ENCODE measurements around the gene HOXB7.

The HOXB7 gene

GRCh38 chr17:48565925-48566710, 44.7 kb downstream of the HOXB7 start:
- DNase-seq (ENCODE audit: low spot score) = no peak

GRCh38 chr17:48565022-48565554, 45.7 kb downstream of the HOXB7 start:
- DNase-seq (ENCODE audit: low spot score) = no peak

- peak; percentile 40 for DNase-seq (ENCODE audit: low spot score)
These were observed 46.4 kb downstream of the HOXB7 start for GRCh38 chr17:48564188-48565021.

GRCh38 chr17:48563867-48564187, 47.0 kb downstream of the HOXB7 start:
- no peak for DNase-seq (ENCODE audit: low spot score)

- no peak for DNase-seq (ENCODE audit: low spot score)
These were observed 47.4 kb downstream of the HOXB7 start for GRCh38 chr17:48563385-48563838.

GRCh38 chr17:48562934-48563333, 47.9 kb downstream of the HOXB7 start:
- DNase-seq (ENCODE audit: low spot score) = no peak

- DNase-seq (ENCODE audit: low spot score) = peak; percentile 55
These were observed 48.7 kb downstream of the HOXB7 start for GRCh38 chr17:48561884-48562810.

- no peak for DNase-seq (ENCODE audit: low spot score)
These were observed 50.7 kb downstream of the HOXB7 start for GRCh38 chr17:48559840-48560817.

GRCh38 chr17:48559122-48559839, 51.5 kb downstream of the HOXB7 start:
- no peak for DNase-seq (ENCODE audit: low spot score)

- no peak for DNase-seq (ENCODE audit: low spot score)
These were observed 52.0 kb downstream of the HOXB7 start for GRCh38 chr17:48558831-48559121.

GRCh38 chr17:48558057-48558830, 52.6 kb downstream of the HOXB7 start:
- no peak for DNase-seq (ENCODE audit: low spot score)

Measured in hepatic stellate cell (primary cell).